Renal cortex interstitium (tissue), 11 donors: ENCODE results near the gene FBXW8. TPM values are rescaled to one million over a fixed set of nuclear protein-coding genes. Genes with fewer than 3 reads are reported as not detected.

Experiments used
- DNase-seq, 11 donors: peaks; one replicate each; pipeline ENCODE4 v3.0.0-alpha.2; 2013; ENCODE audit warnings: low read depth in 9 of 11, low spot score in 4 of 11; ENCODE audit errors: extremely low read depth in 1 of 11
- polyA plus RNA-seq, 3 donors: library from polyadenylated mRNA; unstranded; fragments of 120-200 nt; gene quantifications; one replicate each; pipeline ENCODE4 v1.2.1, GENCODE V29; 2013; ENCODE audit not compliant: insufficient read length in 3 of 3

FBXW8 gene
- polyA plus RNA-seq, 3 donors = 24.4 to 25.3 (median 24.4) TPM

DNA sequence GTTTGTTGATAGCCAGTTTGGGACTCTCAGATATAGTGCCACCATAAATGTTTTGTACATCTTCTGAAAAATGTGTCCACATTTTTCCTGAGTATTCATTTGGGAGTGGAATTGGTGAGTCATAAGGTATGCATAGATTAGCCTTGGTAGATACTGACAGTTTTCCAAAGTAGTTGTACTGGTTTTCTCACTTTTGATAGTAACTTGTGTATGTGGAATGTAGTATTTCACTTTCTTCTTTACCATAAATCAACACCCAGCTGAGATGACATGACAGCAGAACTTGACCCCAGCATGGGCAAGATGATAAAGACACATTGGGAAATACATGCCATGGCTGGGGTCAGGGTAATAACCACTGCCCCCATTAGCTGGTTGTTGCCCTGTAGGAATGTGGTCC, 5.4 kb downstream of the FBXW8 start:
- DNase-seq = no peak

DNA sequence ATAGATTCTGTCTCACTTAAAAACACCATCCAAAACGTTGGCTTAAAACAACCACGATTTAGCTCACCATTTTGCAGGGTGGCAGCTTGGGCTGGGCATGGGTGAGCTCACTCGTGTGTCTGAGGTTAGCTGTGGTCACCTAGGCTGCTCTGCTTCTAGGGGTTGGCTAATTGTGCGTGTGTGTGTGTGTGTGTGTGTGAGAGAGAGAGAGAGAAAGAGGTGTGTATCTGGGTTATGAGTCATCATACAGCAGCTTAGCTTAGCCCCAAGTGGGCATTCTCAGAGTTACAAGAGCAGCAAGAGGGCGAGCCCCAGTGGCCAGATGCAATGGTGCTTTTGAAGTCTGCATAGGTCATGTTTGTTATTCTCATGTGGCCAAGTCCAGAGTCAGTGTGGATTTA, 6.0 kb downstream of the FBXW8 start:
- no peak for DNase-seq

DNA sequence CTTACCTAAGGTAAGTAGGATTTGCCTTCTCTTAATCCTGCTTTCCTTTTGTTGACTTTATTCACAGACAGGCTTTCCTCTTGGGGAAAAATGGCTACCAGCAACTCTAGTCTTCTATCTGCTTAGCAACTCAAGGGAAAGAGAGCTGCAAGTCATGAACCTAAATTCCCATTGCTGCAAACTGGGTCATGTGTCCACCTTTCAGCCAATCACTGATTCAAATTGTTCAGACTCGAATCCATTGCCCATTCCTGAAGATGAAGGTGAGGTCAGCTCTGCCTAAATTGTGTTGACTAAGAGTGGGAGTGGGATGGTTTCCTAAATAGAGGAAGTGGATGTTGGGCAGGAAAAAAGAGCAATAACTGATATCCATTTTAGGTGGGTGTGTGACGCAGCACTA, 7.7 kb downstream of the FBXW8 start:
- DNase-seq = no peak

DNA sequence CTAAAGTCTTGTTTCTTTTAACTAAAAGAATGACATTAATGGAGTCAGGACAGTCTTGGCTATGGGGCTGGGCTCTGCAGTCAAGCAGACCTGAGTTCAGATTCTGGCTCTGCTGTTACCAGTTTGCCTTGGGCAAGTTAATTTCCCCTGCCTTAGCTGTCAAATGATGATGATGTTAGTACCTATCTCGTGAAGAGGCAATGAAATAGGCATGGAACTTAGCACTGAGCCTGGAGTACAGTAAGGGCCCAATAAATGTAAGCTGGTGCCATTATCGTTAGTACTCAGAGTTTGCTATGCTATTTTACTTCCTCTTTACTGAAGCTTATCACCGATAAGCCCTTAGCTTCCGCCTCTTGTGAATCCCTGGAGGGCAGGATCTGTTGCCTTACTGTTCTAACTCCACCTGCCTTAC, 8.5 kb downstream of the FBXW8 start:
- DNase-seq = no peak

DNA sequence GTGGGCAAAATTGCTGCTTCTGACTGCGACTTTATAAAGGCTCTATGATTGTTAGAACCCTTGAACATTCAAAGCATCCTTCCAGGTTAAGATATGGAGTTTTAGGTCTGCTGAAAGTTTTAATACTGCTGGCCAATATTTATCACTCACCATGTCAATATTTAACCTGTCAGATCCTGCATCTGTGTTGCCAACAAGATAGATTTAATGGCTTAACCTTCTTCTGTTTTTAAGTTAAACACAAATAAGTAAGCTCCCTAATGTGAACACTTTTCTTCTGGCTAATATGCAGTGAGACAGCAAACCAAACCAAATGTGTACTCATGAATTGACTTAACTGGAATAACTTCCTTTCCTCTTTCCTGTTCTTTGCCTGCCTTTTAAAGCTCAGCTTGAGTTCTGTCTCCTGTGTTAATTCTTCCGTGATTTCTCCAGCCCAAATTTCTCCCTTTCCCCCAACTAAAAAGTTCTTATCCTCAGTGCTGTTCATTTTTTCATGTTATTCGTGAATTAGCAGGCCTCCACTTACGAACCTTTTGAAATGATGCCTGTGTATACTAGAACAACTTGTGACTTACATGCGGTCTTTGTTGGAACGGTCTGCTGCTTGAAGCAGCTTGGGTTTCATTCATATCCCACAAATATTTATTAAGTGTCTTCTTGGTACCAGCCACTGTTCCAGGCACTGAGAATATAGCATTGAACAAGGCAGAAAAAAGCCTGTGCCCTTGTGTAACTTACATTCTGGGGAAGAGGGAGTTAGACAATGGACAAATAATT, 9.1 kb downstream of the FBXW8 start:
- no peak for DNase-seq

DNA sequence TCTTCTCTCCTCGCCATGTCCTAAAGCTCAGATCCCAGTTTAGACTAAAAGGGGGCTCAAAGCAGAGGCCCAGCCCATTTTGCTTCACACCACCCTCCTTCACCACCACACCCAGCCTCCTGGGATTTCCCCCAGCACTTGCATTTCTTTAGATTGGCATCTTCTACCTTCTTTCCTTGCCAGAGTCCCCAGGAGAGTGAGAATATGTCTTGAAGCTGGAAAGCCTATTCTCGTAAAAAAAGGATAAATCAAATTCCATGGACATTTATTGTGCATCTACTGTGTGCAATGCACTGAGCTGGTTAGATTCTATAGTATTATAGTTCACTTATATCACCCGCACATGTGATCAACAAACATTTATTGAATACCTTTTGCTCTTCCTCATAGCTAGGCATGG, 10.2 kb downstream of the FBXW8 start:
- DNase-seq = no peak

DNA sequence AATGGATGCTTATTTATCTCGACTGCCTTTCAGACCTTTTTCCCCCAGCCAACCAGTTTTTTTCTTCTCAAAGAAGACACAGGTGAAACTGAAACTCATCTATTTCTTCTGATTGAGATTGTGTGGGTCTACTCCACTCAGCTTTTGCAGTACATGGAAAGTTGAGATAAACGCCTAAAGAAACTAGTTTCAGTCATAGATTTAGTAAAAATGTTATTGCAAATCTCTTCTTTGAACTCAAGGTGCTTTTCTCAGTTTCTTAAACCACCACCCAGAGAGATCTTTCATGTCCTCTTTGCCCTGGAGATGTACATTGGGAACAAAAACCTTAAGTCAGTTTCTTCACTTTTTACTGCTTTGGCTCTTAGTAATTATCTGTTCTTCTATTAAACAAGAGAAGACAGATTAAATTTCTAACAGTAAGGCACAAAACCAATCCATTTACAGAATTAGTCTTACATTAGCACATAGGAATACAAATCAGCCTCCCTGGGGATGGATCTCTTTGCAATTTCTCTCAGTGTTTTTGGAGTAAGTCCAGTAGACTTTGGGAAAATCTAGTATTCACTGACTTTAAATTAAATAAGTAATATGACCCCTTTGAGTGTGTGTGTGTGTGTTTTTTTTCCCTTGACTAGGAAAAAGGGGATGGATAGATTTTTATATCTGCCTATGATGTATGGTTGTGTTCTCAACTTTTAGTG, 11.6 kb downstream of the FBXW8 start:
- DNase-seq = no peak

DNA sequence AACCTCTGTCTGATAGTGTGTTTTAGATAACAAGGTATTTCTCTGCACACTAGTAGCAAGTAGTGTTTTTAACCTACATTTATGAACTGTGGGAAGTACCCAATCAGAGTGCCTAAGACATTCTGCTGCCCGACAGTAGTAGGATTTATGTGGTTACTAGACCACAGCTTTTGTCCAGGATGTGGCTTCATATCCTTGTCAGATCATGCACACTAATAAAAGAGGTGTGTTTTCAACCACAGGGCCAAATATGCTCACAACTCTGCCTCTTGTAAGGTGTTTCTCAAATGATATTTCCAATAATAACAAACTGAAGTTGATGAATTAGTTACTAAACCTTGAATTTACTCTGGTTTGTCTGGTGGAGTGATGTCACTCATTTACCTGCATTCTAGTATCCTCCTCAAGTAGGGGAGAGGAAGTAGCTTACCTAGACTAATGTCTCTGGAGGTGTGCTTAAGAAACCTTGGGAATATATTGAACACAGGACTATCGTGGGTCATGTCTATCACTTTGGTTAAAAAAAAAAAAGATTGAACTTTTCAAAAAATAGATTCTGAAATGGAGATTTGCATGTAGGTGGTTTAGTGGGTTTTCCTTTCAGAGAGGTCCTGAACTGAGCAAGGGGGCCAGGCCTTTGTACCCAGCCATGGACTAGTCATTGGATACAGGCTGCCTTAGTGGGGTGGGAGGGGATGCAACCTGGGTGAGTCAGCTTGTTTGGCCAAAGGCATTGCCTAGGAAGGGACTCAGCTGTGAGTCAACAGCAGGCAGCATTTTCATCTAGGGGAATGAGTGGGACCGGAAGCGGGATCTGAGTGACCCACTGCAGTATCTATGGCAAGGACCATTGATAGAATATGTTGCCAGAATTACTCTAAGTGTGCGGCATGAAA, 14.1 kb downstream of the FBXW8 start:
- no peak for DNase-seq

DNA sequence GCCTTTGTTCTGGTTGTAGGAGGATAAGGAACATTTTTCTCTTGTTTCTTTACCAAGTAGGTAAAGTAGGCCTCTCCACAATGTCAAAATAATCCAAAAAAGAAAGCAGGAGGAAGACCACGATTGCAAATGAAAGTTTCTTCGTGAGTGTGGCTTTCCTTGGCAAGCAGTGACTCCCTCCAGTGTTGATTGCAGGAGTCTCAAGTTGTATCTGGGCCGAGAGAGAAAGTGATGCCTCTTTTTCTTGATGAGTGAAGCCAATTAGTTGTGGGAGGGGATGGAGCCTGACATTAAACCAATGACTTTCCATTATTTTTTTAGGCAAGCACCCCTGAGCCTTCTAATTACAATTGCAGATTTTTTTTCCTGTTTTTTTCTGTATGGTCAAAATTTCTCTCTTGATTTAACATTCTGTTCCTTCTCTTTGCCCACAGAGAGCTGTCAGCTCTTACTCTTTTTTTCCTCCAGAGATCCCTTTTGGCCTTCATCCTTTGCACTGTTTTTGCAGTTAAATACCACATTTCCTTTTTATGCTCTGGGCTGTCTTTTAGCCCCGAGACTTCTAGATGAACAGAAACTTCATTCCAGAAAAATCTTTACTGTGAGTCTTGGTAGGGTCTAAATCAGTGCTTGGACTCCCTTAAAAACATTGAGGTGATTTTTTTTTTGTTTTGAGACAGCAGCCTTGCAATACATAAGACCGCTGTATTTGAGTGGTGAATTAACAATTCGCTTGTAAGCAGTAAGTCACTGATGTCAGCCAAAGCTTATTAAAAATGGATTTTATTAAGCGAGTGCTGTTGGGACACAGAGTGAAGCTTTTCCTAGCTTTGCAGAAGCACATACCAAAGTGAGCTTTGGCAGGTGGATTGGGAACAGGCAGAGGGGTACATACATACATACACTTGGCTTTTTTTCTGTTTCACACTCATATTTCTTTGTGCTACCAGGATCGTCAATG, 15.8 kb downstream of the FBXW8 start:
- no peak for DNase-seq

DNA sequence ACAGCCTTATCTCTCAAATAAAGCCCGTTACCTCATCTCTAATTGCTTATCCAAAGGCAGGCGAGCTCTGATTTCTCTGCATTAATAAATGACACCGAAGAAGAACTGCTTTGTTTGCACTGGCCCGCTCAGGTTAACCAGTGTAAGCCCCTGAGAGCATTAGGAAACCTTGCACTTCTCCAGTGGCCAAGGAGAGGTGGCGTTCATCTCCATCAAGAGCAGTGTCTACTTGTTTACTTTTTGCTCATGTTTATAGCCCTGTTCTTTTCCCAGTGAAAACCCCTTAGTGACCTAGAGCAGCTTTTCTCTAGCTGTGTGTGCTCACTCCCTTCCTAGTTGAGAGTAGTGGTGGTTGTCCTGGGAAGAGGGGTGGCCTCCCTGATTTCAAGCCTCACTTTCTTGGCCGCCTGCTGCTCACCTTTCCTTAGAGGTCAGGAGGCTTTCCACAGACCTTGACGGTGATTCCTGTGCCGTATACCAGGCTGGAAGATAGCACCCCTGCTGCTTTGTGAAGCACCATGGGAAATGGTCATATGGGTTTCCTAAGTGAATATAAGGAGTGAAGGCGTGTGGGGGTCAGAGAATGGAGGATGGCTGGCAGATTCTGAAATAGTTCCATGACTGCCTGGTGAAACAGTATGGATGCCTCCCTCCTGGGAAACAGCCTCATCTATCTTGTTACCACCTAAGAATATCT, 16.6 kb downstream of the FBXW8 start:
- no peak for DNase-seq

DNA sequence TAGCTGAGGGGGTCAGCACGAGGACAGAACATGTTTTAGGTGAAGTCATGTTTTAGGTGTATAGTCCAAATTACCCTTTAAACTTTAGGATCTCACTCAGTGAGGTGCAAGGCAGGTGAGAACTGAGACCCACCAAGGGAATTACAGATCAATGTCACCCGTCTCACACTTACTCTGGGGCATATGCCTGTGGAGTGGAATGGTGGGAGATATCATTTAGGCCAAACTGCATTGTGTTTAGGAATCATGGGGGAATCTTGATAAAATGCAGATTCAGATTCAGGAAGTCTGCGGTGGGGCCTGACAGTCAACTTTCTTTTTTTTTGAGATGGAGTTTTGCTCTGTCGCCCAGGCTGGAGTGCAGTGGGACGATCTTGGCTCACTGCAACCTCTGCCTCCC, 17.8 kb downstream of the FBXW8 start:
- DNase-seq = no peak

DNA sequence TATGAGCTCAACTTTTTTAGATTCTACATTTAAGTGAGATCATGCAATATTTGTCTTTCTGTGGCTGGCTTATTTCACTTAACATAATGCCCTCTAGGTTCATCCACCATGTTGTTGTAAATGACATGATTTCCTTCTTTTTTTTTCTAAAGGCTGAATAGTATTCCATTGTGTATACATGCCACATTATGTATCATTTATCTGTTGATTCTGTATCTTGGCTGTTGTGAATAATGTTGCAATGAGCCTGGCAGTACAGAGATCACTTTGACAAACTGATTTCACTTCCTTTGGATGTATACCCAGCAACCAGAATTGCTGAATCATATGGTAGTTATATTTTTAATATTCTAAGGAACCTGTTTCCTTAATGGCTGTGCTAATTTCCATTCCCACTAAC, 19.1 kb downstream of the FBXW8 start:
- DNase-seq = no peak

DNA sequence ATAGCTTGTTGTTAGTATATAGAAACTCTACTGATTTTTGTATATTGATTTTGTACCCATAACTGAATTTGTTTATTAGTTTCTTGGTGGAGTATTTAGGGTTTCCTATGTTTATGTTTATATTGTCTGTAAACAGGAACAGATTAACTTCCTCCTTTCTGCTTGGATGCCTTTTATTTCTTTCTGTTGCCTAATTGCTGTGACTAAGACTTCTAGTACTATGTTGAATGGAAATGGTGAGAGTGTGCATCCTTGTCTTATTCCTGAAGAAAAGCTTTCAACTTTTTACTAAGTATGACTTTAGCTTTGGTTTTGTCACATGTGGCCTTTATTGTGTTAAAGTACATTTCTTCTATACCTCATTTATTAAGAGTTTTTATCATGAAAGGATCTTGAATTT, 20.9 kb downstream of the FBXW8 start:
- no peak for DNase-seq

DNA sequence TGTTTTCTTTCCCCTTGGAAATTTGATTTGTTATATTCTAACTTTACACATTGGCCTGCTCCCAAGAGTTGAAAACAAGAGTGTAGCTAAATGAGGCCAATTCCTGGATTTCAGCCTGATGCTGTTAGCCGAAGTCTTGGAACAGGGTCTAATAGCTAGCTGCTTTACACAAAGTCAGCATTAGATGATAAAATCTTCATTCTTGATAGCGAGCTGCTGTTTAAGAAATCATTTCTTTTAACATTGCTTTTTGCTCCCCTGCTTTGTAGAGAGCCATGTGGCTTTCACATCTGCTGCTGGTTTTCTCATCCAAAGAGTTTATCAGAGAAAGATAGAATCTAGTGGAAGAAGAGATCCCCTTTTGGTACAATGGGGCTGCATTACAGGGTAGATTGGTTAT, 22.3 kb downstream of the FBXW8 start:
- DNase-seq = peak in 5 of 11 donors; percentile 20 to 51 (median 49)

DNA sequence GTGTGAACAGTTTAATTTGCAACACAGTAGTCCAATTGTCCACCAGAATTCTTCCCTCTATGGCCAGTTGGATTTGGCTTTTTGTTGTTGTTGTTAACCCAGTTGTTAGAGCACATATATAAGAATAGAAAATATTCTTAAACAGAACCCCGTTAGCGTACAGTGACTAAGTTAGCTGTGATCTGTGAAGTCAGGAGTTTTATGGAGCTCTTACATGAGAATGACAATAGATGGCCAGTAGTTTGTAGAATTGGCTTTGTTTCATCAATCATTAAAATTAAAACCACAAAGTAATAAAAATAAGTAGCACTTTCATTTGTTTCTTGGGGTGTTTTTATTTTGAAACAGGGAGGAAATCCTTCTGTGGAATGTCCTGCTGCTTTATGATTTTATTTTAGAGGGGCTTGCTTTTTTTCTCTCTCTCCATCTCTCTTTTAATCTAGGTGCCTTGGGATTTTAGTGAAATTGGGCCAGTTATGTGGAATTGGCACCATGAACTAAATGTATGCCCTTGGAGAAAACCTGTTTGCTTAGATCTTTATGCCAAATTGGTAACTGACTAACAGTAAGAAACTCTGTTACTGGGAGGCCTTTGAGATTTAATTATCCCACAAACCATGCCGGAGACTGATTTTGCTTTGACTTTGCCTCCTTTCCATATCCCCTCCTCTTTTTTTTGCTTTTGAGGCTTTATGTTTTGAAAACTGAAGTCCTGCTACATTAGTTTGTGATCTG, 22.9 kb downstream of the FBXW8 start:
- no peak for DNase-seq

DNA sequence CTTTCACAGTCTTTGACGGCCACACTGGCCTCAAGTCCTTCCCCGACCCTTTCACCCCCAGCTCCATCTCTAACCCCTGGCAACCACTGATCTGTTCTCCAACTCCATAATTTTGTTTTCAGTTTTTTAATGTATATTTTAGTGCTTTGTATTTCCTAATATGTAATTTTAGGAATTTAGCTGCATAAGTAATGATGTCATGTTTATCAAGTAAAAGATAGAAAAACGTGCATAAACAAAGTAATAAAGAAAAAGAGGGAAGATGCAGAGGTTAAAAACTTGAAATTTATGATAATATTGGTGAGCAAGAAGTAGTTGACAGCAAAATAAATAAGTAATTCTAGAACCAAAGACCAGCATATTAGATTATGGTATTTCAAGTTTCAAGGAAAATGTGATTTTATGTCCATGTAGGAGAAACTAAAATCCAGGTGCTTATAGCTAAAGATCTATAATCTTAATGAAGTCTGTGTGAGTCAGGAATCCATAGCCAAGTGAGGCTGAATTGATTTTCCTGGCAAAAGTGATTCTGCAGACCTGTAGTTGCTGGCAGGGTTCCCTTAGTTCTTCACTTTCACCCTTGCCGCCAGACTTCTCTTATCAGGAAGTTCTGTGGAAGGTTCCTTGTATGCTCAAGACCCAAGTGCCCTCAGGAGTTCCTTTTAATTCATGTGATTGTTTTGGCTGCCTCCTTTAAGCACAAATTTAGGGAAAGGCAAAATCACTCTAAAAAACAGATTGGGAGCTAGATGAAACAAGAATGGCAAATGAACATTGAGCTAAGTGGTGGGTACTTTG, 24.4 kb downstream of the FBXW8 start:
- no peak for DNase-seq

DNA sequence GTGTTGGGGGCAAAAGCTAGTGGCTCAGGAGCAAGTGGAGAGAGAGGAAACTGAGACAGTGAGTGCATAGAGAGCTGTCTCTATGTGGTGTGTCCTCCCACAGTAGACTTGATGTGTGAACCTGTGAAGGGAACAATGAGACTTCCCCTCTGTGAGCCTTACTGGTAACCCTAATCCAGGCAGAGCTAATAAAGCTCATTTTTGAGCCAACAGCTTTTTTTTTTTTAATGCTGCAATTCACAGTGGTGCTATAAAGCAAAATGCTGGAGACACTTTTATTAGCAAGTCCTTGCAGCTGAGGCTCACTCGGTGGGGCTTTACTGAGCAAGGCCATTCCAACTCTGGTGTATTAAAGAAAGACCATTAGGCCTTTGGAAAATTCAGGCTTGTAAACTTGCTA, 26.9 kb downstream of the FBXW8 start:
- peak; percentile 50 to 84 (median 70) for DNase-seq
